ENCODE results near the gene SSTR3.

- TF ChIP-seq CTCF (IDR thresholded peaks at IDR 0.05) (no peak), POLR2A (IDR thresholded peaks at IDR 0.05; ENCODE audit: low read depth) (no peak), EP300 (IDR thresholded peaks at IDR 0.05) (no peak)
Observed at GRCh38 chr22:37258005-37258752, 45.9 kb upstream of the SSTR3 start.
